C4-2B (cell line): ENCODE measurements around the gene TMEM132D.

Source experiments
- H3K27ac ChIP-seq: fragments of 450-650 bp; 2 replicates; pipeline ENCODE4 v1.5.1; 2017
- ZFX ChIP-seq: fragments of 450-650 bp; IDR thresholded peaks from 2 replicates; pipeline ENCODE4 v1.6.1; 2017
- TF ChIP-seq, protein P1 (sequence below): fragments of 450-650 bp; conservative IDR thresholded peaks from 2 replicates; pipeline ENCODE4 v1.5.1; 2017; ENCODE audit warnings: mild to moderate bottlenecking

The TMEM132D gene

DNA sequence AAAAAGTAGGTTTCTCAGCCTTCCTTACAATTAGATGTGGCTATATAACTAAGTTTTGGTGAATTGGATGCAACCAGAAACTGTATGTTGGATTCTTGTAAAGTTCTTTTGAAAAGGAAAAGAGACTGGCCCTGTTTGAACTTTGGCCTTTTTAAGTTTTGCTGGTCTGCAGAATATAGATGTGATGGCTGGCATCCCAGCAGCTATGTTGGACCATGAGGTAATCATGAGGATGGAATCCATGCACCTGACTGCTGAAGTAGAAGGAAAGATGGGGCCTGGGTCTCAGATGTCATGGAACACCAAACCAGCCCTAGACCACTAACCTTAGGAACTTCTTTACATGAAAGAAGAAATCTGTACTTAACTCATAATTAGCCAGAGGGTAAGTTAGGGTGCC lies 568.1 kb downstream of the TMEM132D start:
- TF ChIP-seq, protein P1, sequence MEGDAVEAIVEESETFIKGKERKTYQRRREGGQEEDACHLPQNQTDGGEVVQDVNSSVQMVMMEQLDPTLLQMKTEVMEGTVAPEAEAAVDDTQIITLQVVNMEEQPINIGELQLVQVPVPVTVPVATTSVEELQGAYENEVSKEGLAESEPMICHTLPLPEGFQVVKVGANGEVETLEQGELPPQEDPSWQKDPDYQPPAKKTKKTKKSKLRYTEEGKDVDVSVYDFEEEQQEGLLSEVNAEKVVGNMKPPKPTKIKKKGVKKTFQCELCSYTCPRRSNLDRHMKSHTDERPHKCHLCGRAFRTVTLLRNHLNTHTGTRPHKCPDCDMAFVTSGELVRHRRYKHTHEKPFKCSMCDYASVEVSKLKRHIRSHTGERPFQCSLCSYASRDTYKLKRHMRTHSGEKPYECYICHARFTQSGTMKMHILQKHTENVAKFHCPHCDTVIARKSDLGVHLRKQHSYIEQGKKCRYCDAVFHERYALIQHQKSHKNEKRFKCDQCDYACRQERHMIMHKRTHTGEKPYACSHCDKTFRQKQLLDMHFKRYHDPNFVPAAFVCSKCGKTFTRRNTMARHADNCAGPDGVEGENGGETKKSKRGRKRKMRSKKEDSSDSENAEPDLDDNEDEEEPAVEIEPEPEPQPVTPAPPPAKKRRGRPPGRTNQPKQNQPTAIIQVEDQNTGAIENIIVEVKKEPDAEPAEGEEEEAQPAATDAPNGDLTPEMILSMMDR: no peak
- no peak for TF ChIP-seq ZFX
- H3K27ac ChIP-seq: no peak overlapping the region

DNA sequence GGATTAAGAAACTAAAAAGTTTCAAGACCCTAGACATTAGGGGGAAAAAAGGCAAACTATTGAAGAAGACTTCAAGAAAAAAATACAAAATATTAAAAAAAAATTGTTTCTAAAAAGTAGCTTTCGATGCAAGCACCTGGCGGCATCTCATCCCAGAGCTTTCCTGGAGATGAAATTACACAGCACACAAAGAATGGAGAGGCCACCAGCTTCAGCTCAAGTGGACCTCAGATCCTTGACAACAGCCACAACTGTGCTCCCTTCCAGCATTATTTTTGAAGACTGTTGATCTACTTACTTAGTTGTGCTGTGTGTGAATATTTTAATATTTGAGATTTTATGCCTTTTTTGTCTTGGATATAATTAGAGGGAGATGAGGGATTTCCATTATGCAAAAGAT lies 571.5 kb downstream of the TMEM132D start:
- no peak for TF ChIP-seq ZFX
- TF ChIP-seq, protein P1: no peak
- H3K27ac ChIP-seq: no peak overlapping the region

DNA sequence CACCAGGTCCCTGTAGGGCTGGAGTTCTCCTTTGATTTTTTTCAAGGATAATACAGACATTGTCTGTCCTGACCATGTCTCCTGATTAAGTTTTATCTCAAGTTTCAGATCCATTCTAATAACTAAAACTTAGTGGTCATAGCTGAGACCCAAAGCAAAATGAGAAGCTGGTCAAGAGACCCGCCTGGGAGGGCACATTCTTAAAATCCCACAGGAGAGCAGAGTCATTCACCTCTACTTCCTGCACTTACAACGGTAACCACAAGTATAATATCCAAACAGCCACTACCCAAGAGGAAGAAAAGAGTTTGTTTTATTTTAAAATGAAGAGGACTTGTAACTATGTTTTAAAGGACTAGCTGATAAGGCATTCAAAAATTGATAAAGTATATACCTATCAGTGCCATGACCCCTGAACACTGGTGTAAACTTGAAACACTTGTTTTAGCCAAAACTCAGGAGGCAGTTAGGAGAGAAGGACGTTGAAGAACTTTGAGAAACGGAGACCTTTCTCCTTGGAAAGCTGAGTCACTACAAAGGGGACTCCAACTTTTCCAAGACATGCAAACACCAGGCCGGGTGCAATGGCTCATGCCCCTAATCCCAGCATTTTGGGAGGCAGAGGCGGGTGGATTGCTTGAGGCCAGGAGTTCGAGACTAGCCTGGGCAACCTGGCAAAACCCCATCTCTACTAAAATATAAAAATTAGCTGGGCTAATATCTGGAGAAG lies 572.3 kb downstream of the TMEM132D start:
- TF ChIP-seq, protein P1: no peak
- H3K27ac ChIP-seq: no peak overlapping the region

DNA sequence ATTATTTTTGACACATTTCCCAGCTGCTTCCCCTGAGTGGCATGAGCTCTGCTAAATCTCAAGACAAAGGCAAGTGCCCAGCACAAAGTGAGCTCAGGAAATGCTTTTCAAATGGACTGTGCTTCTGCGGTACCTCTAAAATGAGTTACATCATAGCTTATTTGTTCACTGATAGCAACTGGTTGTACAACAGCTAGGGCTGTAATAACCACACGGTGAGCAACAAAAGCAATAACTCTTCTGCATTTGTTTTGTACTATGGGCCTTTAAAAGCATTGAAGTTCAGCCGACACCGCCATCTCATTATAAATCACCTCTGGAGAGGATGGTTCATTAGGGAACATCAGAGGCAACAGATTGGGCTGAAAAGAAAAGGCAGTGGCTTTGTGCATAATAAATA lies 575.6 kb downstream of the TMEM132D start:
- TF ChIP-seq, protein P1: no peak
- no peak for TF ChIP-seq ZFX
- no peak overlapping the region for H3K27ac ChIP-seq

DNA sequence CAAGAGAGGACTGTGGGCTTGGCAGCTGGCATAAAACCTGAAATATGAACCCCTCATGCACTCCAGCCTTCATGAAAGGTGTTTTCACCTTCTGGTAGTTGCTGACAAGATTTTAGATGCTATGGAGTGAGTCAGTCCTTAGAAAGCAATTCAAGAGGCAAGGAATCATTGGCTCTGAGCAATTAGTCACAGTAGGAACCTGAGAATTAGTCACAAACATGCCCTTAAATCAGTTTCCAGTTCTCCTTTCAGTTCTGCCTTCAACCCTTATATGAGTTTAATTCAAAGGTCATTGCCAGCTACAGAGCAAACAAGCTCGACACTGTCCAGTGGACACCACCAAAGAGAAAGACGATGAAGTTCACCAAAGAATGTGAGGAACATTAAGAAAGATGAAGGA lies 578.3 kb downstream of the TMEM132D start:
- TF ChIP-seq ZFX: no peak
- TF ChIP-seq, protein P1: no peak
- H3K27ac ChIP-seq: no peak overlapping the region

DNA sequence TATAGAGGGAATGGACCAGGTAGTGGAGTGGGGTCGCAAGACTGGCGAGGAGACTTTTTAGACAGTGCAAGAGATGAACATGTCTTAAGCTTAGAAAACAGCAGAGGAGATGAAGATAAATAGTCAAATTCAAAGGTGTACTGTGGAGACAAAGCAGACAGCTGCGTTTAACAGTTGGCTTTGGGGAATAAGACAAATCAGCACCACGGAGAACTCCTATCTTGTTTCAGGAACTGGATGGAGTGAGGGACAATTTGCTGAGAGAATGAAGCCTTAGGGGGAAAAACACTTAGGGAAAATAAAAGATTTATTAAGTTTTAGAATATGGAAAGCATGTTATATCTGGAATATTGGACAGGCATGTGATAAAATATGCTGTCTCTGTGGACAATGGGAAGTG lies 591.8 kb downstream of the TMEM132D start:
- TF ChIP-seq ZFX: no peak
- TF ChIP-seq, protein P1: no peak
- H3K27ac ChIP-seq: no peak overlapping the region

DNA sequence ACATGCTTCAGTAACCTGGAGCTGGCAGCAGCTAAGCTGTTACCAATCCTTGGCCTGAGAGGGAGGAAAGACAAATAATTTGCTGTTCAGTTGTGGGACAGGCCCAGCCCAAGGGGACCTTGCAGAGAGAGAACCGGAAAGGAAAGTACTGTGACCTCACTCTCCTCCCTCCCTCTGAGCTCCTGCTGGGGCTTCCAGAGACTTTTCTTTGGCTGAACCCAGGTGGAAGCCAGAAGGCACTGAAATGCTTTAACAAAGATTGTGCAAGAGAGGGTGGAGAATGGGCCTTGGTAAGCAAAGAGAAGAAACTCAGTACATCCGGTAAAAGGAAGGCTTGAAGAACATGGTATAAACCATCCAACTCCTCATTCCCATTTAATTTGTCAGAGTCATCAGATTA lies 593.5 kb downstream of the TMEM132D start:
- H3K27ac ChIP-seq: no peak overlapping the region
- TF ChIP-seq ZFX: no peak
- TF ChIP-seq, protein P1: no peak
